VCaP (cell line): ENCODE measurements around the gene CLIP4.

ENCODE experiments used
- H3K27ac ChIP-seq: fragments of 450-650 bp; 2 replicates; pipeline ENCODE4 v1.5.1; 2017
- CTCF ChIP-seq: fragments of 450-650 bp; conservative IDR thresholded peaks from 2 replicates; pipeline ENCODE4 v1.5.1; 2017; ENCODE audit warnings: mild to moderate bottlenecking, moderate library complexity

Gene CLIP4

GRCh38 chr2:29182334-29182733 is 67.1 kb downstream of the CLIP4 start:
- peak overlapping the region; percentile 21; the same call in 1 of the 2 replicates for H3K27ac ChIP-seq
- TF ChIP-seq CTCF = no peak

DNA sequence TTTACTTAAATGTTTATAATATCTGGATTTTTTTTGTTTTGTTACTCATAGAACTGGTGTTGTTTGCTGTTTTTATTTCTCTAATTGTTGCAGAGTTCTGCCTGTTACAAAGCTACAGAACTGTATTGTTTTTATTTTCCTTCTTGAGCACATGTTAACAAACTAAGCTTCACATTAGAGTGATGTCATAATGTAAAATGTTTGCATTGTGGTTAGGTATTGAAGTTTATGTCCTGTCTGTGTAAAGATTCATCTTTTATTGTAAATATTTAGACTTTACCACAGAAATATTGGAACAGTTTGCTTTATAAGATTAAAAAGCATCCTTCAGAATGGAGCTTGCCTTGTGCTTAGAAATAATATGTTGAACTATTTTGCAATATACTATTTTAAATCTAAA is 67.7 kb downstream of the CLIP4 start:
- TF ChIP-seq CTCF = no peak
- H3K27ac ChIP-seq = peak overlapping the region; percentile 21; the same call in 1 of the 2 replicates

DNA sequence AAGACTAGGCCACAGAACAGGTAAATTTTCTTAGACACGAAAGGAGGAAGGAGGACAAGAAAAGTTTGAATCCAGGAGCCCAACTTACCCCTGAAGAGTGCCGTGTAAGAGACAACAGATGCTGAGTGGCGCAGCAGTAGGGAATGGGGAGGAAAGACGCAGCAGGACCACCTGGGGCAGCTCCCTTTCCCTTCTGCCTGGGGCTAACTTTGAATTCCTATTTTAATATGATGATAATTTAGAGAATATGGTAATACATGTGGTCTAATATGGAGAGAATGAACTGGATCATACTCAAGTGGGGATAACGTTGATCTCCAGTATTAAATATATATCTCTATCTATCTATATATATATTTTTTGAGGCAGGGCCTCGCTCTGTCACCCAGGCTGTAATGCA is 69.3 kb downstream of the CLIP4 start:
- H3K27ac ChIP-seq = no peak overlapping the region
- TF ChIP-seq CTCF = no peak

GRCh38 chr2:29186817-29187216 is 71.6 kb downstream of the CLIP4 start:
- TF ChIP-seq CTCF = no peak
- H3K27ac ChIP-seq = no peak overlapping the region

DNA sequence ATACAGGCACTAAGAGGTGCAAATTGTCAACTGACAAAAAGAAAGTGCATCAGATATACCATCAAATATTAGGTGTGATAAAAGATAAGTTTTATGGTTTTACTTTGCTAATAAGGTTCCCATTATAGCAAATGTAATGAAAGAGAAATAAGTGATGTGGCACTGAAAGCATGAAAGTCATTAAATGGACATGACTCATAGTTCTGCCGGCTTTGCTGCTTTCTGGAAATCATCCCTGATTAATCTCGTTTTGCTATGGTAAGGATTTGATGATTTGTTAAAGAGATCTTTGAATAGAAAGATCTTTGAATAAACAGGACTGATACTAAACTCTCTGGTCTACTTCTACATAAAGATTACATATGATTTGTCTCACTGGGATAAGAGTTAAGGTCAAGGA is 72.7 kb downstream of the CLIP4 start:
- TF ChIP-seq CTCF = no peak

GRCh38 chr2:29189052-29189451 is 73.8 kb downstream of the CLIP4 start:
- H3K27ac ChIP-seq = no peak overlapping the region

More for the DNA sequence above, 72.7 kb downstream of the CLIP4 start:
- H3K27ac ChIP-seq = no peak overlapping the region

DNA sequence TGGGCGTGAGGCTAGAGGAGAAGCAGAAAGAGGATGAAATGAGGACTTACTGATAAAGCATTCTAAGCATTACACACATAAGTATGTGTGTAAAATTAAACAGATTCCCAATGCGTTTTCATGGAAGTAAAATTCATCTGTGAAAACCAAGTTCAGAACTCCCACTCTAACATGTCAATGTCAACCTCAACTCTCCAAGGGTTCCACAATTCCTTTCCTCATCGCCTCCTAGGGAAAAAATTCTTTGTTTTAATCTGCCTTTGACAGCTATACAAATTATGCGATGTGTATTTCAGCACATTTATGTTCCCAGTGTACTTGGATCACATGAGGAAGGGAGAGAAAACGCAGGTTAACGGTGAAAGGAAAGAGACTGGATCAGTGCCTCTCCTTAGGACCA is 76.6 kb downstream of the CLIP4 start:
- TF ChIP-seq CTCF = no peak
- H3K27ac ChIP-seq = no peak overlapping the region

More at GRCh38 chr2:29189052-29189451, 73.8 kb downstream of the CLIP4 start:
- TF ChIP-seq CTCF = no peak

DNA sequence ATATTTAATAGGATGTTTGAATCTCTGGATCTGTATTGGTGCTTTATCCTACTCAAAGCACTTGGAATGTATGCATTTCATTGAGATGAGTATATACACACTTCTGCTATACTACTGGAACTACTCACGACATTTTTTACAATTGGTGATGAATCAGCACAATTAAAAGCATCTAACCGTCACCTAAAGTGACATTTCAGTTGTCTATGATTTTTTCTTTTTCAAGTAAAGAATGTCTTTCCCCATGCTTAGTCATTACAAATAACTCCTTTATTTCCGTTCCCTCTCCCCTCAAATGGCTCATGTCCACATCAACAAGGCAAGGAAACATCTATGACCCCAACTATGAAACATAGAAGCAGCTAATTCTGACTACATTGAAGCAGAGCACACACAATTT is 77.3 kb downstream of the CLIP4 start:
- no peak for TF ChIP-seq CTCF
- no peak overlapping the region for H3K27ac ChIP-seq
